GM12891 (cell line): ENCODE measurements around the gene CCDC102A.
"Not testable (repeated sequence)": the region's sequence is repeated elsewhere in the genome, so short reads cannot be mapped to it uniquely, and the experiment has no call there.

ENCODE experiments used
- DNase-seq: peaks from one replicate; pipeline ENCODE4 v3.0.0; 2011; ENCODE audit warnings: low spot score; ENCODE audit not compliant: insufficient read length
- FAIRE-seq: peaks from 2 replicates; lab custom pipeline; 2011; peaks lifted over from hg19 to GRCh38; lab: Jason Lieb, UNC
- PAX5 ChIP-seq: IDR thresholded peaks from 2 replicates; pipeline ENCODE4 v1.6.1; 2011; ENCODE audit warnings: low read length, moderate library complexity, mild to moderate bottlenecking; ENCODE audit not compliant: insufficient read depth, severe bottlenecking
- POLR2A ChIP-seq: IDR thresholded peaks from 2 replicates; pipeline ENCODE4 v1.6.1; 2011; ENCODE audit warnings: low read depth, low read length, control low read depth
- POLR2AphosphoS5 ChIP-seq: IDR thresholded peaks from 2 replicates; pipeline ENCODE4 v1.6.1; 2011; ENCODE audit warnings: low read depth, low read length, control low read depth
- POU2F2 ChIP-seq: IDR thresholded peaks from 2 replicates; pipeline ENCODE4 v1.6.1; 2011; ENCODE audit warnings: low read depth, mild to moderate bottlenecking, control low read depth, low read length, moderate library complexity
- SPI1 ChIP-seq: IDR thresholded peaks from 2 replicates; pipeline ENCODE4 v1.6.1; 2011; ENCODE audit warnings: low read depth, low read length, control low read depth
- TAF1 ChIP-seq: IDR thresholded peaks from 2 replicates; pipeline ENCODE4 v1.6.1; 2011; ENCODE audit warnings: low read depth, low read length, control low read depth

The CCDC102A gene

GRCh38 chr16:57555831-57556230, 19.5 kb upstream of the CCDC102A start:
- FAIRE-seq (no peak), DNase-seq (no peak)
- TF ChIP-seq POLR2AphosphoS5 (no peak), PAX5 (no peak), POU2F2 (no peak), POLR2A (no peak), TAF1 (no peak), SPI1 (no peak)

DNA sequence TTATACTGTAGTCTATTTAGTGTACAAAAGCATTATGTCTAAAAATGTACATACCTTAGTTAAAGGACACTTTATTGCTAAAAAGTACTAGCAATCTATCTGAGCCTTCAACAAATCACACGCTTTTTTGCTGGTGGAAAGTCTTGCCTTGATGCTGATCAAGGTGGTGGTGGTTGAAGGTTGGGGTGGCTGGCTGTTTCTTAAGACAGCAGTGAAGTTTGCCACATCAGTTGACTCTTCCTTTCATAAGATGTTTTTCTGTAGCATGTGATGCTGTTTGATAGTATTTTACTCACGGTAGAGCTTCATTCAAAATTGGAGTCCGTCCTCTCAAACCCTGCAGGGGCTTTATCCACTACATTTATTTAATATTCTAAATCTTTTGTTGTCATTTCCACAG, 14.7 kb upstream of the CCDC102A start:
- FAIRE-seq (no peak), DNase-seq (no peak)
- TF ChIP-seq PAX5 (no peak), POLR2AphosphoS5 (no peak)

GRCh38 chr16:57549730-57550129, 13.4 kb upstream of the CCDC102A start:
- no peak for DNase-seq
- peak; percentile 20 for FAIRE-seq
- TF ChIP-seq POU2F2 (no peak), TAF1 (no peak), POLR2AphosphoS5 (no peak)

DNA sequence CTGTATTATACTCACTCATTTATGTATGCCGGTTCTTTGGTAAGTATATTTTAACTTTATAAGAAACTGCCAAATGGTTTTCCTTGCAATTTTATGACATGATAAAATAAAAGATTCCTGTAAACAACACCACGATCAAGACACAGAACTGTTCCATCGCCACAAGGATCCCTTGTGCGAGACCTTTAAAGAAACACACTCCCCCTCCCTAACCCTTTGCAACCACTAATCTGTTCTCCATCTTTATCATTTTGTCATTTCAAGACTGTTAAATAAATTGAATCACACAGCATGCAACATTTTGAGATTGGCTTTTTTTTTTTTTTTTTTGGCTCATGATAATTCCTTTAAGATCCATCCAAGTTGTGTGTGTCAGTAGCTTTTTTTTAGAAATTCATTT, 12.0 kb upstream of the CCDC102A start:
- no peak for DNase-seq
- TF ChIP-seq PAX5 (no peak), POLR2A (no peak; the same call in 1 of the 2 replicates), POU2F2 (no peak), SPI1 (no peak), POLR2AphosphoS5 (no peak), TAF1 (no peak)
- no peak for FAIRE-seq

GRCh38 chr16:57547524-57547923, 11.2 kb upstream of the CCDC102A start:
- not testable (repeated sequence) for FAIRE-seq, DNase-seq

DNA sequence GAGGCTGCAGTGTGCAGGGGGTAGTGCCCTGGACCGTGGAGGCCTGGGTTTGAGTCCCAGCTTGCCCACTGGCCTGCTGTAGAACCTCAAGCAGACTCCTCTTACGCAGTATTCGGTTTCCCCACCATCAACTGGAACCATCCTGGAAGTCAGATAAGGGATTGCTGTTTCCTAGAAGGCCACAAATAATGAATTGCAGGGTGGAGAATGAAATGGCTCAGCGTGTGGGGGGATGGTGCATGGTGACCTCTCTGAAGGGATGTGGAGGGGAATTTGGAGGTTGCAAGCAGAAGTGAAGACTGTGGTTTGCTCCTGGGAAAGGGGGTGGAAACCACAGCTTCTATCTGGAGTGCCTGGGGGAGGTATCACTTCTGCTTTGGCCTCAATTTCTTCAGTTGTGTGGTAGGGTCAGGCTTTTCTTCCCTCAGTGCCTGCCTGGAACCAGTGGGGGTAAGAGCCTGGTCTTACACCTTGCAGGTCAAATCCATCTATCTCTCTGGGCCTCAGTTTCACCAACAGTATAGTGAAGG, 7.8 kb upstream of the CCDC102A start:
- TF ChIP-seq POLR2A = peak; percentile 97
- peak; percentile 98 for TF ChIP-seq POU2F2
- peak; percentile 92 for TF ChIP-seq TAF1
- TF ChIP-seq SPI1 = peak; percentile 100
- TF ChIP-seq POLR2AphosphoS5 = peak; percentile 98
- peak; percentile 32 for TF ChIP-seq PAX5
- DNase-seq (no peak), FAIRE-seq (peak; percentile 96)

DNA sequence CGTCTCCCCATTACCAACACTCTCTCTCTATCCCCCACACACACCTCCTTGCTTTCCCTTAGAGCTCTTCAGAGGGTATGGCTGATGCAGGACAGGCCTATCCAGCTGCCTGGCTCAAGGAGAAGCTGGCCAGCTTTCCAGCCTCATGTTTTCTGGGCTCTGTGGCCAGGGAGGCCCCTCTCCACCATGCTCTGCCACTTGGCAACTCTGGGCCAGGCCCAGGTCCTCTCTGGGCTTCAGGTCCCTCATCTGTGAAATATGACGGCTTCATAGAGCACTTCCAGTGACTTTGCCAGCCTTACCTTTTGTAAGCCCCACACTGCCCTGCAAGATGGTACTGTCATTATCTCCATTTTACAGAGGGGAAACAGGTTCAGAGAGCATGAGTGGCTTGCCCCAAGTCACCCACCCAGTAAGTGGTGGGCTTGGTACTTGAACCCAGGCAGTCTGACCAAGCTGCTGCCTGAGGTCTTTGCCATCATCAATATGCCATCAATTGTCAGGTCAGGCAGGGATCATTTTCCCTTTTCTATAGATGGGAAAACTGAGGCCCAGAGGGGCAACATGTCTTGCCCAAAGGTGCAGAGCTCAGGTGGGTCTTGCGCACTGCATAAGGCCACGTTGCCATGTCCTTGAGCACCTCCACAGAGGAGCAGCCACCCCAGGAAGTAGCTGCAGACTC, 5.5 kb upstream of the CCDC102A start:
- TF ChIP-seq PAX5 = no peak
- no peak for TF ChIP-seq TAF1
- no peak for TF ChIP-seq POU2F2
- no peak for TF ChIP-seq SPI1
- no peak for TF ChIP-seq POLR2A
- TF ChIP-seq POLR2AphosphoS5 = no peak
- no peak for DNase-seq
- no peak for FAIRE-seq

DNA sequence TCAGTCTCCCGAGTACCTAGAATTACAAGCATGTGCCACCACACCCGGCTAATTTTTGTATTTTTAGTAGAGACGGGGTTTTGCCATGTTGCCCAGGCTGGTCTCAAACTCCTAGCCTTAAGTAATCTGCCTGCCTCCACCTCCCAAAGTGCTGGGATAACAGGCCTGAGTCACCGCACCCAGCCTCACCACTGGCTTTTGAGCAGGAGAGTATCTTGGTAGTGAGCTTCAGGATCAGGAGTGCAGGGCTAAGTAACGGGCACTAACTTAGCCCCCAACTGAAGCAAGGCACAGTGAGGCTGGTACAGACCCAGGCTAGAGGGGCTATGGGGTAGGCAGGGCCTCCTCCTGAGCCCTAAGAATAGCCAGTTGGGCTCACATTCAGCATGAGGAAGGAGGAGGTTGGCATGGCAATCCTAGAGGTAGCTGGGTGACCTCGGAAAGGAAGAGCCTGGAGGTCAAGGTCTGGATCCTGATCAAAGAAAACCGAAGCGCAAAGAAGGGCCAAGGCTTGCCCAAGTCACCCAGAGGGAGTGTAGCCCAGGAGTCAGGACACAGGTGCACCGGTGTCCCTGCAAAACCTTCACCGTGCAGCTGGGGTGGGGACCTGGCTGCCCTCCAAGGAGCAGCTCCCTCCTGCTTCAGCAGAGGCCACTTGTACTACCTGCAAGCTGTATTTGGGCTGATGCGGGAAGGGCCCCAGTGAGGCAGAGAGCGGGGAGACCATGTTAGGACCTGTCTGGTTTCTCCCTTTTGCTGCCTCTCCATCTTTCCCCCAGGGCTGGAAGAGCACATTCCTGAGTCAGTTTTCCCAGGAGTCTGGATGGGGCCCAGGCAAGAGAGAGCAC, 4.8 kb upstream of the CCDC102A start:
- DNase-seq (no peak), FAIRE-seq (peak; percentile 61)
- no peak for TF ChIP-seq POLR2AphosphoS5
- no peak for TF ChIP-seq SPI1
- TF ChIP-seq POU2F2 = no peak

GRCh38 chr16:57540387-57540786, 4.0 kb upstream of the CCDC102A start:
- TF ChIP-seq SPI1 (no peak), POU2F2 (no peak), POLR2A (no peak), PAX5 (no peak), TAF1 (no peak), POLR2AphosphoS5 (no peak)
- DNase-seq (no peak), FAIRE-seq (no peak)
